Activated T-cell treated with anti-CD3 and anti-CD28 coated beads, Interleukin-2, amount 50 U/mL, for 72 hours (primary cell): ENCODE results near the gene MED17. TPM values are rescaled to one million over a fixed set of nuclear protein-coding genes. Genes with fewer than 3 reads are reported as not detected.
A peak's percentile ranks its signal among the peaks of the same experiment; 100 is the strongest.
"Not testable (repeated sequence)": the region's sequence is repeated elsewhere in the genome, so short reads cannot be mapped to it uniquely, and the experiment has no call there.

Experiments
- ATAC-seq, 2 donors: fragments of 150-1000 bp; cut with Tn5 transposase; replicated peaks in 1 of 2; 2 replicates each; pipeline ENCODE4 v1.10.0; 2021; ENCODE audit warnings: moderate library complexity in 2 of 2, mild to moderate bottlenecking in 1 of 2
- DNase-seq, 2 donors: peaks; one replicate each; pipeline ENCODE4 v3.0.0; 2021 to 2022; ENCODE audit warnings: mixed read lengths in 1 of 2
- H3K27ac Mint-ChIP-seq: one replicate; pipeline ENCODE4 v1.8.0; 2022; ENCODE audit warnings: mild to moderate bottlenecking, moderate library complexity, mixed read lengths
- H3K27me3 Mint-ChIP-seq: one replicate; pipeline ENCODE4 v1.8.0; 2022; ENCODE audit warnings: low read depth, mixed read lengths
- H3K36me3 Mint-ChIP-seq, 2 donors: one replicate each; pipeline ENCODE4 v1.8.0; 2022; ENCODE audit warnings: mixed read lengths in 2 of 2, mild to moderate bottlenecking in 1 of 2; ENCODE audit not compliant: insufficient read depth in 2 of 2
- H3K4me1 Mint-ChIP-seq: one replicate; pipeline ENCODE4 v1.8.0; 2022; ENCODE audit warnings: low read depth, mixed read lengths
- H3K4me3 Mint-ChIP-seq, 2 donors: one replicate each; pipeline ENCODE4 v1.8.0; 2022; ENCODE audit warnings: mild to moderate bottlenecking in 2 of 2, mixed read lengths in 2 of 2, moderate library complexity in 2 of 2
- H3K9me3 Mint-ChIP-seq, 2 donors: one replicate each; pipeline ENCODE4 v1.8.0; 2022; ENCODE audit warnings: mixed read lengths in 2 of 2
- total RNA-seq, 2 donors: library from RNA; stranded (reverse); gene quantifications; one replicate each; pipeline ENCODE4 v1.2.3, GENCODE V29; 2022

Gene MED17
- total RNA-seq, 2 donors from 2014 or later: 38.2 to 39.2 TPM

DNA sequence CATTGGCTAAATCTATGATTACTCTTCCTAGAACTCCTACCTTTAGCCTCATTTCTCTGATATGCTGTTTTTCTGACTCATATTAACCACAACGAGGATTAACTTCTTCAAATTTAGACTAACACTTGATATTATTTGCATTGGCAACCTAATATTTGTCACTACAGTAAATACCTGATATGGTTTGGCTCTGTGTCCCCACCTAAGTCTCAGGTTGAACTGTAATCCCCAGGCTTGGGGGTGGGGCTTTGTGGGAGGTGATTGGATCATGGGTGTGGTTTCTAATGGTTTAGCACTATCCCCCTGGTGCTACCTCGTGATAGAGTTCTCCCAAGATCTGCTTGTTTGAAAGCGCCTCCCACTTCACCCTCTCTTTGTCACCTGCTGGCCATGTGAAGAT is 17.1 kb upstream of the MED17 start:
- Mint-ChIP-seq H3K27ac (no peak overlapping the region), H3K4me3 (no peak overlapping the region), H3K36me3 (peaks cover 13 to 16% of the 10 kb centered on the region in 2 donors), H3K27me3 (no peaks in the 10 kb centered on the region), H3K4me1 (no peaks in the 10 kb centered on the region), H3K9me3 (peaks cover 3 to 7% of the 10 kb centered on the region in 2 donors)
- ATAC-seq (no peak), DNase-seq (no peak)

DNA sequence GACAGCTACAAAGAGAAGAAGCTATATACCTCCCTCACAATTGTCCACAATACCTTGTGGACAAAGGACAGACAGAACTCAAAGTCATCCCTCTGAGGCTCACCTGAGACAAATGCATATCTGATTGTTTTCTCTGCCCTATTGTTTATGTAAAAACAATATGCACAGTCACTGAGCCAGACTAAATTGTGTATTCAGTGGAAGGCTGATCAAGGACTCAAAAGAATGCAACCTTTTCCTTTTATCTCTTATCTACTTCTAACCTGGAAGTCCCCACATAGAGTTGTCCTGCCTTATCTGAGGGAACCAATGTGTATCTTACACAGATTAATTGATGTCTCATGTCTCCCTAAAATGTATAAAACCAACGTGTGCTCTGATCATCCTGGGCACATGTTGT is 13.9 kb upstream of the MED17 start:
- Mint-ChIP-seq H3K9me3 (peaks cover 3 to 7% of the 10 kb centered on the region in 2 donors), H3K4me1 (no peaks in the 10 kb centered on the region), H3K4me3 (no peak overlapping the region), H3K36me3 (peaks cover 12% of the 10 kb centered on the region in 2 donors), H3K27me3 (no peaks in the 10 kb centered on the region), H3K27ac (no peak overlapping the region)
- DNase-seq (no peak), ATAC-seq (no peak)

DNA sequence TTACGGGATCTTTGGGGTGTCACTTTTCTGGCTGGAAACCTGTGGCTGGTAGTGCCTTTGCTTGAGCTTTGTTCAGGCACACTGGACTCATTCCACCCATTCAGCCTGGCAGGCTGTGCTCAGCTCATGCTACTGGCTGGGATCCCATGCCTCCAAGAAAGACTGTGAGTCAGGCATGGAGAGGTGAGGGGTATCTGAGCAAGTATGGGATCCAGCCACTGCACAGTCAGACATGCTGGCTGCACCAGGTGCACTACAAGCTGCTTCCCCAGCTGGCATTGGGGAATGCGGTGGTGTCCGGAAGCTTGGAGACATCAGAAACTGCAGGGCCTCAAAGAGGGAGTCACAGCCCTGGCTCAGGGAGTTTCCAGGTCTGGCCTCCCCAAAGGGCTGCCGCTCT is 12.0 kb upstream of the MED17 start:
- Mint-ChIP-seq H3K27me3 (no peaks in the 10 kb centered on the region), H3K4me1 (no peaks in the 10 kb centered on the region), H3K9me3 (peaks cover 0 to 5% of the 10 kb centered on the region in 2 donors), H3K36me3 (peaks cover 5% of the 10 kb centered on the region in 2 donors), H3K4me3 (no peak overlapping the region), H3K27ac (no peak overlapping the region)
- no peak for ATAC-seq
- DNase-seq: no peak

DNA sequence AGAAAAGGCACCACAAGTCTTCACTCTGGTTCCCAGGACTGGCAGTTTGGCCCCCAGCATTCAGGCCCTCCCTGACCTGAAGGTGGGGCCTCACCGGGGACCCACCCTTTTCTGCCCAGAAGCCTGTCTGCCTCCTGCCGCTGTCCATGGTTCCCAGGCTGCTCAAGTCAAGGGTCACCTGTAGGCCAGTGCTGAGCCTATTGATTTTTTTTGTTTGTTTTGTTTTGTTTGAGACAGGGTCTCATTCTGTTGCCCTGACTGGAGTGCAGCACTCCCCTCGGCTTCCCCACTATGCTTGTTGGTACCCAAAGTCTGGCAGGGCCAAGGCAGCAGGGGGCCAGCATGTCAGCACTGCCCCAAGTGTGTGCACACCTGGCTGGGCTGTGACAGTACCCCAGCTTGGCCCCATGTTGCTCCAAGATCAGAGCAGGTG is 11.0 kb upstream of the MED17 start:
- Mint-ChIP-seq H3K27ac (no peak overlapping the region), H3K27me3 (no peaks in the 10 kb centered on the region), H3K36me3 (peaks cover under 1 to 3% of the 10 kb centered on the region in 2 donors), H3K4me3 (no peak overlapping the region), H3K9me3 (peaks cover 0 to 3% of the 10 kb centered on the region in 2 donors), H3K4me1 (no peaks in the 10 kb centered on the region)
- ATAC-seq (no peak), DNase-seq (no peak)

DNA sequence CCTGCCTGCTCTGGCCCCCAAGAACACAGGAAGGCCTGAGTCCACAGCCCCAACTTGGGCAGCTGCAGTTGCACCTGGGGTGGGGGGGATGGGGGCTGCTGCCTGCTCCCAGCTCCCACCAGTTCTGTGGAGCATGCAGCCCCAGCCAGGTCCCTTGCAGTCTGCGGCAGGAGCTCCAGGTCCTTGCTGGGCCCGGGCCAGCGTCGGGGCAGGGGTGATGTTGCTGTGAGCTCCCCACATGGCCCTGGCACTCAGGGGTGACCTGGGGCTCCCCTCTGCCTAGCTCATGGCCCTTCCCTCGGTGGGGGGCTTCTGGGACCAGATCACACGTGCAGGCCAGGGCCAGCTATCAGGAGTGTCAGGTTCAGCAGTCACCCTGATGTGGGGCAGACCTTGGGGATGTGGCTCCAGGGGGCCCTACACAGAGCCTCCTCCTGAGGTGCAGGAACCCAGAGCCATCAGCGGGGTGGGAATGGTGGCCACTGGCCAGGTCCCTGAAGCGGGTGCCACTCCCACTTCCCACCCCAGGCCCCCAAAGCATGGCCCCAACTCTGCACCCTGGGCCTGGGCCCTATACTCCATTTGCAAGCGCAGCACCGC is 10.4 kb upstream of the MED17 start:
- no peak for DNase-seq
- H3K4me1 Mint-ChIP-seq: no peaks in the 10 kb centered on the region
- H3K27me3 Mint-ChIP-seq: no peaks in the 10 kb centered on the region
- no peak overlapping the region for H3K4me3 Mint-ChIP-seq
- peak in 1 of 2 donors; percentile 15 for ATAC-seq
- H3K36me3 Mint-ChIP-seq: no peaks in the 10 kb centered on the region
- no peak overlapping the region for H3K27ac Mint-ChIP-seq
- no peaks in the 10 kb centered on the region for H3K9me3 Mint-ChIP-seq

DNA sequence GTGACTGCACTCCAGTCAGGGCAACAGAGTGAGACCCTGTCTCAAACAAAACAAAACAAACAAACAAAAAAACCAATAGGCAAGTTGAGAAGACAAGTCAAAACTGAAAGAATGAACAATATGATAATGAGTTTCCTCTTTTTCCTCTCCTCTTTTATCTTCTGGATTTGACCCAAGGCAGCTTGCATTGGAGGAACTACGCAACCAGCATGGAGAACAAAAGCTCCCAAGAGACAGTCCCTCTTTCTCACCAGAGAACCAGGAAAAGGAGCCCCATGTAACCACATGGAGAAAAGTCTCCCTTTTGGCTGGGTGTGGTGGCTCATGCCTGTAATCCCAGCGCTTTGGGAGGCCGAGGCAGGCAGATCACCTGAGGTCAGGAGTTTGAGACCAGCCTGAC is 9.5 kb upstream of the MED17 start:
- H3K4me1 Mint-ChIP-seq, H3K27ac Mint-ChIP-seq, H3K9me3 Mint-ChIP-seq, H3K27me3 Mint-ChIP-seq, H3K36me3 Mint-ChIP-seq, DNase-seq, ATAC-seq, H3K4me3 Mint-ChIP-seq: not testable (repeated sequence)

DNA sequence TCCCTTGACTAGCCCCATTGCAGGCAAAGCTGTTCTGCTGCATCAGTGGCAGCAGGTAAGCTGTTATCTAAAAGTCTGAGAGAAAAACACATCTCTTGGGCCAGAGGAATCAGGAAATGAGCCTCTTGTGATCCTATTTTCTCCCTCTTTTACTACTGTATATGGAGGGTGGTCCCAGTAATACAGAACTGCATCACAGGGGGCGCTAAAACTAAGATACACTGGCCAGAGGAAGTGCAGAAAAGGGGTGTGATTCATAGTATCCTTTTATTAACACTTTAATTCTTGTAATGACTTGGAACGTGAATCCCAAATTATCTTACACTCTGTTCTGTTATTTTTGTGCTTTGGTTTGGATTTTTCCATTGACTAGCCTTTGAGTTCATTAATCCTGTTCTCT is 8.8 kb upstream of the MED17 start:
- Mint-ChIP-seq H3K36me3 (no peaks in the 10 kb centered on the region), H3K27me3 (no peaks in the 10 kb centered on the region), H3K4me1 (no peaks in the 10 kb centered on the region), H3K27ac (no peak overlapping the region), H3K9me3 (no peaks in the 10 kb centered on the region), H3K4me3 (no peak overlapping the region)
- no peak for DNase-seq
- ATAC-seq: no peak

DNA sequence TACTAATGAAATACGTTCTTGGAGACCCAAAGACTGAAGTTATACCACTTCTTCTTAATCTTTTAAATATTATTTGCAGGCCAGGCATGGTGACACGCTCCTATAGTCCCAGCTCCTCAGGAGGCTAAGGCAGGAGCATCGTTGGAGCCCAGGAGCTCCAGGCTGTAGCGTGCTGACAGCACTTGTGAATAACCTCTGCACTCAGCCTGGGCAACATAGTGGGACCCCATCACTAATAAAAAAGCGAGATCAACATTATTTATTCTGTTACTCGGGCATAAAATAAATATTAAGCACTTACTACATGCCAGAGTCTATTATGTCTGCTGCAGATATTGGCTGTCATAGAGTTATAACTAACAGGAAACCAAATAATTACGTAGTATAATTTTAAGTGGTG is 720 bp upstream of the MED17 start:
- no peak for ATAC-seq

DNA sequence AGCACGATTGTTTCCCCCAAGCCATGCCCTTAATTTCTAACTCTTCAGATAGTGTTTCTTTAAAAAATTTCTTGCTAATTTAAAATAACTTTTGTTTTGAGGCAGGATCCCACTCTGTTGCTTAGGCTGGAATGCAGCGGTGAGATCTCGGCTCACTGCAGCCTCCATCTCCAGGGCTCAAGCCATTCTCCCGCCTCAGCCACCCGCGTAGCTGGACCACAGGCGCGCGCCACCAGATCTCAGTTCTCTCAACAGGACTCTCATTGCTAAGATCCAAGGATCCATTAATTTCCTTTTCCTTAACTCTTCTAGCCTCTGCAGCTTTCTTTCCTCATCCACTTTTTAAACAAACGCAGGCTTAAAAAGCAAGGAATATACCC is 327 bp upstream of the MED17 start:
- peaks cover 10 to 19% of the 10 kb centered on the region in 2 donors for H3K36me3 Mint-ChIP-seq
- no peaks in the 10 kb centered on the region for H3K27me3 Mint-ChIP-seq
- H3K4me1 Mint-ChIP-seq: peaks cover 48% of the 10 kb centered on the region
- peak overlapping the region; percentile 97 for H3K27ac Mint-ChIP-seq
- ATAC-seq: peak; percentile 37 to 40
- H3K9me3 Mint-ChIP-seq: no peaks in the 10 kb centered on the region
- DNase-seq: no peak
- peak overlapping the region; percentile 98 to 100 for H3K4me3 Mint-ChIP-seq

More for the DNA sequence above, 720 bp upstream of the MED17 start:
- DNase-seq: no peak
- Mint-ChIP-seq H3K27ac (peak overlapping the region; percentile 97), H3K4me1 (peaks cover 48% of the 10 kb centered on the region), H3K9me3 (no peaks in the 10 kb centered on the region), H3K36me3 (peaks cover 10 to 19% of the 10 kb centered on the region in 2 donors), H3K4me3 (peak overlapping the region; percentile 98 to 100), H3K27me3 (no peaks in the 10 kb centered on the region)

DNA sequence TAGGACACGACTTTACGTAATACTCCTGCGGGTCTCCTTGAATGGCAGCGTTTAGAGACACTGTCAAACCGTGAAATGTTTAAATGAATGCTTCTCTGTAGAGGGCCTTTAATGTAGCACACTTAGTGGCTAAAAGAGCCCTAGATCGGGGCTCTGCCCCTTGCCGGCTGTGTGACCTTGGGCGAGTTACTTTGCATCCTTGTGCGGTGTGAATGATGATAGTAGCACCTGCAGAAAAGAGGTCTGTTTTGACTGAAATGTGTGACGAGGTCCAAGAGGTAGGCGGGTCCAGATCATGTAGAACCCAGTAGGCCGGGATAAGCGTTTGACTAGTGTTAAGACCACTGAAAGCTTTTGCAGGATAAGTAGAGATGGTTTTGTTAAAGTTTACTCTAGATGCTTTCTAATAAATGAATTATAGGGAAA is 866 bp downstream of the MED17 start:
- Mint-ChIP-seq H3K4me1 (peaks cover 50% of the 10 kb centered on the region), H3K4me3 (peak overlapping the region; percentile 98 to 100), H3K9me3 (no peaks in the 10 kb centered on the region), H3K27ac (peak overlapping the region; percentile 97), H3K27me3 (no peaks in the 10 kb centered on the region), H3K36me3 (peaks cover 10 to 22% of the 10 kb centered on the region in 2 donors)
- ATAC-seq (peak; percentile 42 to 57), DNase-seq (peak in 1 of 2 donors; percentile 48)

DNA sequence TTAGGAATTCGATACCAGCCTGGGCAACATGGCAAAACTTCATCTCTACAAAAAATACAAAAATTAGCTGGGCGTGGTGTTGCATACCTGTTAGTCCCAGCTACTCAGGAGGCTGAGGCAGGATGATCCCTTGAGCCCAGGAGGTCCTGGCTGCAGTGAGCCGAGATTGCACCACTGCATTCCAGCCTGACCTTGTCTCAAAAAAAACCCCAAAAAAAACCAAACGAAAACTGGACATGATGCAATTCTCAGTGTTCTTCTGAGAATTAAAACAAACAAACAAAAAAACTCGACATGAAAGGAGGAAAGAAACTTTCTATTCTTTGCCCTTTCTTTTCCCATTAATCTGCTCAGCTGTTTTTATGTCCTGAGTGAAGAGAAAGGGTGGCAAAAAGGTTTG is 7.4 kb downstream of the MED17 start:
- DNase-seq (no peak), ATAC-seq (no peak)
- Mint-ChIP-seq H3K4me3 (no peak overlapping the region), H3K36me3 (peaks cover 8 to 37% of the 10 kb centered on the region in 2 donors), H3K27me3 (no peaks in the 10 kb centered on the region), H3K9me3 (no peaks in the 10 kb centered on the region), H3K4me1 (peaks cover 28% of the 10 kb centered on the region), H3K27ac (peak overlapping the region; percentile 41)

DNA sequence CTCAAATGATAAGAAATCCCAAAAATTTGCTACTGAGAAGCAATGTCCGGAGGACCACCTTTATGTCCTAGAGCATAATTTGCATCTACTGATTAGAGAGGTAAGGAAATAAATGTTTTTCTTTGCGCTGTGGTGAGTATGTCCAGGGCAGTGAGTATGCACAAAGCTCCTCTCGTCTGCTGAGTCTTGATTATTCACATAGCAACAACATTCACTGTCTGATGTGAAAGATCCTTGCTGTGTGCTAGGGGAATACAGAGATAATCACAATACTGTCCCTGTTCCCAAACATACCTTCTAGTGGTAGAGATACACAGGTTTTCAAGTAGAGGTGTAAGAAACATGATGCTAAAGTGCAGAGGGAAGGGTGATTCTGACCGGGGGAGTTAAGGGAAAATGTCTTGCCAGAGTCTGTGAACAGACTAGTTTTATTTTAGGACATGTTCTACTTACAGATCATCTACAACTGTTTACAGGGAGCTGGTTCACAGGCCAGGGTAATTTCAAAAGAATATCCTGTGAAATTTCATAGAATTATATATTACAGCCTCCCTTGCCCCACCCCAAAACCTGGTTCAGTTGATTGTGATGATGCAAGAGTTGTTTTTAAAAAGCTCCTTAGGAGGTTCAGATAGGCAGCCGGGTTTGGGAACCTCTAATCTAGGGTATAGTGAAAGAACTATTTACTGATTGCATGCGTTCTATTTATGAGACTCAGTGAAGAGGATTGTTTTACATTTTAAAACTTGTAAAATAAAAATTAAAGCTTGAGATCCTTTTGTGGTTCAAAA is 12.6 kb downstream of the MED17 start:
- Mint-ChIP-seq H3K4me3 (no peak overlapping the region), H3K36me3 (peaks cover 9 to 48% of the 10 kb centered on the region in 2 donors), H3K4me1 (no peaks in the 10 kb centered on the region), H3K9me3 (no peaks in the 10 kb centered on the region), H3K27me3 (no peaks in the 10 kb centered on the region), H3K27ac (peak overlapping the region; percentile 66)
- ATAC-seq: no peak
- DNase-seq: no peak

DNA sequence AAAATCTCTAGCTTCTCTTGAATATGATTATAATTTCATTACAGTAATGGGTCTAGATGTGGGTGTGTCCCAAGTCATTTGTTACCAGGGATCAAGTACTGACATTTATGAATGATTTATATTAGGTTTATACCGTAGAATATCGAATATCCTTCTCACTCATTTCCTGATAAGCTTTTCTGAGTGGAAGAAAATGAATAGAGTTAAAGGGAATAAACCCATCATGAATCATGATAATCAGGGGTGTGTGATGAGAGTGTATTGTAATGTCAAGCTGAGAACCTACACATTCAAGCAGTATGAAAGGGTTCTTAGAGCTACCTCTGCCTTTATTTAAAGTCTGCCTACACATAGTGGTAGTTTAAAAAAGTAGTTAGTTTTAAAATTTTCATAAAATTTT is 17.3 kb downstream of the MED17 start:
- H3K27me3 Mint-ChIP-seq: no peaks in the 10 kb centered on the region
- H3K36me3 Mint-ChIP-seq: peaks cover 10 to 45% of the 10 kb centered on the region in 2 donors
- H3K9me3 Mint-ChIP-seq: no peaks in the 10 kb centered on the region
- no peak overlapping the region for H3K4me3 Mint-ChIP-seq
- no peak for ATAC-seq
- no peak for DNase-seq
- peak overlapping the region; percentile 84 for H3K27ac Mint-ChIP-seq
- H3K4me1 Mint-ChIP-seq: no peaks in the 10 kb centered on the region
